ENCODE measurements around the gene TMEM88. TPM values are rescaled to one million over a fixed set of nuclear protein-coding genes. Genes with fewer than 3 reads are reported as not detected.

The TMEM88 gene
- total RNA-seq, 1 donor from 2014 or later, result 7.1 TPM

DNA sequence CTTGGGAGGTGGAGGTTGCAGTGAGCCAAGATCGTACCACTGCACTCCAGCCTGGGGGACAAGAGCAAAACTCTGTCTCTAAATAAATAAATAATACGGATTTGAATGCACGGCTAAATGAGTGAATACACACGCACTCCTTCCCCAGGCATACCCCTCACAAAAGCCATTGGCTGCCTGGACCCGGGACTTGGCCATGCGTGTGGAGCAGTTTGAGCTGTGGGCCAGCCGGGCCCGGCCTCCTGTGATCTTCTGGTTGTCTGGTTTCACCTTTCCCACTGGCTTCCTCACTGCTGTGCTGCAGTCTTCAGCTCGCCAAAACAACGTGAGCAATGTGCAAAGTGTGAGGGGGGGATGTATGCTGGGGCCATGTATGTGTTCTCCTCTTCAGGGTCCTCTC is 22.4 kb upstream of the TMEM88 start:
- no peak overlapping the region for H3K27ac Mint-ChIP-seq
- no peak for DNase-seq

GRCh38 chr17:7833011-7833794 is 21.7 kb upstream of the TMEM88 start:
- Mint-ChIP-seq H3K36me3 (ENCODE audit: low read depth) (peaks cover 11% of the 10 kb centered on the region), H3K9me3 (no peaks in the 10 kb centered on the region), H3K4me1 (peaks cover 33% of the 10 kb centered on the region), H3K27me3 (peaks cover 19% of the 10 kb centered on the region), H3K4me3 (peak overlapping the region; percentile 97), H3K27ac (peak overlapping the region; percentile 77)
- TF ChIP-seq, protein P1, sequence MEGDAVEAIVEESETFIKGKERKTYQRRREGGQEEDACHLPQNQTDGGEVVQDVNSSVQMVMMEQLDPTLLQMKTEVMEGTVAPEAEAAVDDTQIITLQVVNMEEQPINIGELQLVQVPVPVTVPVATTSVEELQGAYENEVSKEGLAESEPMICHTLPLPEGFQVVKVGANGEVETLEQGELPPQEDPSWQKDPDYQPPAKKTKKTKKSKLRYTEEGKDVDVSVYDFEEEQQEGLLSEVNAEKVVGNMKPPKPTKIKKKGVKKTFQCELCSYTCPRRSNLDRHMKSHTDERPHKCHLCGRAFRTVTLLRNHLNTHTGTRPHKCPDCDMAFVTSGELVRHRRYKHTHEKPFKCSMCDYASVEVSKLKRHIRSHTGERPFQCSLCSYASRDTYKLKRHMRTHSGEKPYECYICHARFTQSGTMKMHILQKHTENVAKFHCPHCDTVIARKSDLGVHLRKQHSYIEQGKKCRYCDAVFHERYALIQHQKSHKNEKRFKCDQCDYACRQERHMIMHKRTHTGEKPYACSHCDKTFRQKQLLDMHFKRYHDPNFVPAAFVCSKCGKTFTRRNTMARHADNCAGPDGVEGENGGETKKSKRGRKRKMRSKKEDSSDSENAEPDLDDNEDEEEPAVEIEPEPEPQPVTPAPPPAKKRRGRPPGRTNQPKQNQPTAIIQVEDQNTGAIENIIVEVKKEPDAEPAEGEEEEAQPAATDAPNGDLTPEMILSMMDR (IDR thresholded peaks at IDR 0.05), result no peak
- intact Hi-C loops (cut with micrococcal nuclease), result no loop called here
- DNase-seq (no peak), ATAC-seq (ENCODE audit: low read depth) (no peak)
- POLR2A ChIA-PET, result interaction anchor here (0.7 to 6.1 kb wide), 11 partner anchors 8 to 369 kb away, joined by 3 to 136 read pairs (median 7); partner anchors contain the start of genes CNTROB, CYB5D1, NAA38 and TMEM88
- CTCF ChIA-PET, result interaction anchor here (0.6 to 3.2 kb wide), 7 partner anchors 8 to 209 kb away, joined by 3 to 10 read pairs (median 4); no protein-coding TSS in a partner anchor

More for the DNA sequence above, 22.4 kb upstream of the TMEM88 start:
- TF ChIP-seq, protein P1 (IDR thresholded peaks at IDR 0.05), result no peak
- POLR2A ChIA-PET, result interaction anchor here (1.2 to 5.5 kb wide), 2 partner anchors 11 to 25 kb away, joined by 5 to 136 read pairs; partner anchors contain the start of gene NAA38
- CTCF ChIA-PET, result interaction anchor here (0.7 to 2.1 kb wide), 2 partner anchors 12 to 19 kb away, joined by 4 to 7 read pairs; no protein-coding TSS in a partner anchor
- Mint-ChIP-seq H3K4me3 (no peak overlapping the region), H3K9me3 (no peaks in the 10 kb centered on the region), H3K36me3 (ENCODE audit: low read depth) (peaks cover 11% of the 10 kb centered on the region), H3K27me3 (peaks cover 19% of the 10 kb centered on the region), H3K4me1 (peaks cover 28% of the 10 kb centered on the region)
- intact Hi-C loops (cut with micrococcal nuclease), result no loop called here
- no peak for ATAC-seq (ENCODE audit: low read depth)

GRCh38 chr17:7833795-7834541 is 20.9 kb upstream of the TMEM88 start, which contains the start of gene KDM6B:
KDM6B (plus strand) TSS chr17:7834217; CDS start chr17:7845555, 11,338 bp downstream.
- H3K4me3 Mint-ChIP-seq, result peak within 1 kb of the TSS; percentile 97
- CTCF ChIA-PET, result interaction anchor here (0.6 to 3.2 kb wide), 13 partner anchors 9 to 208 kb away, joined by 3 to 35 read pairs (median 5); no protein-coding TSS in a partner anchor
- peaks cover 19% of the 10 kb centered on the region for H3K27me3 Mint-ChIP-seq
- intact Hi-C loops (cut with micrococcal nuclease), result loop anchor here (1.0 to 2.0 kb wide), 7 partner anchors 12 to 581 kb away; partner anchors contain the start of genes ELP5, NAA38 and TP53
- H3K27ac Mint-ChIP-seq, result peak within 1 kb of the TSS; percentile 94
- peaks cover 11% of the 10 kb centered on the region for H3K36me3 Mint-ChIP-seq (ENCODE audit: low read depth)
- H3K9me3 Mint-ChIP-seq, result no peaks in the 10 kb centered on the region
- DNase-seq, result peak; percentile 88
- peak; percentile 65 for ATAC-seq (ENCODE audit: low read depth)
- peaks cover 41% of the 10 kb centered on the region for H3K4me1 Mint-ChIP-seq
- POLR2A ChIA-PET, result interaction anchor here (0.6 to 6.1 kb wide), 13 partner anchors 9 to 525 kb away, joined by 3 to 136 read pairs (median 7); partner anchors contain the start of genes CNTROB, CYB5D1, NAA38 and TMEM88
- TF ChIP-seq, protein P1 (IDR thresholded peaks at IDR 0.05), result no peak

- Mint-ChIP-seq H3K9me3 (no peaks in the 10 kb centered on the region), H3K27me3 (peaks cover 15% of the 10 kb centered on the region), H3K27ac (peak overlapping the region; percentile 94), H3K4me3 (peak overlapping the region; percentile 97), H3K36me3 (ENCODE audit: low read depth) (peaks cover 11% of the 10 kb centered on the region), H3K4me1 (peaks cover 46% of the 10 kb centered on the region)
- DNase-seq, result no peak
- intact Hi-C loops (cut with micrococcal nuclease), result loop anchor here (1.0 to 2.0 kb wide), 7 partner anchors 12 to 582 kb away; partner anchors contain the start of genes ELP5, NAA38 and TP53
- ChIA-PET POLR2A (interaction anchor here (0.6 to 6.1 kb wide), 12 partner anchors 9 to 525 kb away, joined by 4 to 136 read pairs (median 8); partner anchors contain the start of genes CNTROB, CYB5D1, NAA38 and RNF227), CTCF (interaction anchor here (1.0 to 3.2 kb wide), 14 partner anchors 9 to 155 kb away, joined by 3 to 35 read pairs (median 6); partner anchors contain the start of genes CYB5D1 and NAA38)
- ATAC-seq (ENCODE audit: low read depth), result peak; percentile 4
- TF ChIP-seq, protein P1 (IDR thresholded peaks at IDR 0.05), result no peak
Measured at GRCh38 chr17:7834542-7834956, 20.3 kb upstream of the TMEM88 start.

Measured in activated B cell treated with CpG ODN at 0.5 μM for 24 hours (primary cell).